Measurements from ENCODE around the gene ZNF726.
"Not testable (repeated sequence)": the region's sequence is repeated elsewhere in the genome, so short reads cannot be mapped to it uniquely, and the experiment has no call there.

Gene ZNF726

DNA sequence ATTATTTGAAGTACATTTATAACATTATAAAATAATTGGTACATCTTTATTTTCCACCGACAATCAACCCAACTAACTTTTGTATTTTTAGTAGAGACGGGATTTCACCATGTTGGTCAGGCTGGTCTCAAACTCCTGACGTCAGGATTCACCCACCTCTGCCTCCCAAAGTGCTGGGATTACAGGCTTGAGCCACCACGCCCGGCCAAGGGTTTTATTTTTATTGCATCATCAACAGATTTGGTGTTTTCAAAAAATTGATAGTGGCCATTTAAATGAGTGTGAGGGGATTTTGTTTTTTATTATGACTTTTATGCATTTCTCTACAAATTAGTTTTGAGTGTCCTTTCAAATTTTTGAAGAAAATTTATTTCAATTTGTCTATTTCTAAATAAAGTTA is 10.6 kb downstream of the ZNF726 start:
- Histone ChIP-seq H3K36me3 (ENCODE audit: insufficient read depth) (no peaks in the 10 kb centered on the region), H3K79me2 (ENCODE audit: insufficient read depth, low read depth) (no peaks in the 10 kb centered on the region), H3K4me2 (no peak overlapping the region), H3K27ac (no peak overlapping the region), H3K4me1 (ENCODE audit: low read depth, poor library complexity, severe bottlenecking) (no peaks in the 10 kb centered on the region), H2AFZ (ENCODE audit: low read depth) (no peak overlapping the region), H3K4me3 (IDR thresholded peaks at IDR 0.05; ENCODE audit: insufficient read depth, low read depth, low read length) (no peak overlapping the region), H3K27me3 (ENCODE audit: insufficient read depth, low read depth) (no peaks in the 10 kb centered on the region), H4K20me1 (ENCODE audit: insufficient read depth) (no peaks in the 10 kb centered on the region), H3K9ac (no peak overlapping the region)
- TF ChIP-seq, protein P1, sequence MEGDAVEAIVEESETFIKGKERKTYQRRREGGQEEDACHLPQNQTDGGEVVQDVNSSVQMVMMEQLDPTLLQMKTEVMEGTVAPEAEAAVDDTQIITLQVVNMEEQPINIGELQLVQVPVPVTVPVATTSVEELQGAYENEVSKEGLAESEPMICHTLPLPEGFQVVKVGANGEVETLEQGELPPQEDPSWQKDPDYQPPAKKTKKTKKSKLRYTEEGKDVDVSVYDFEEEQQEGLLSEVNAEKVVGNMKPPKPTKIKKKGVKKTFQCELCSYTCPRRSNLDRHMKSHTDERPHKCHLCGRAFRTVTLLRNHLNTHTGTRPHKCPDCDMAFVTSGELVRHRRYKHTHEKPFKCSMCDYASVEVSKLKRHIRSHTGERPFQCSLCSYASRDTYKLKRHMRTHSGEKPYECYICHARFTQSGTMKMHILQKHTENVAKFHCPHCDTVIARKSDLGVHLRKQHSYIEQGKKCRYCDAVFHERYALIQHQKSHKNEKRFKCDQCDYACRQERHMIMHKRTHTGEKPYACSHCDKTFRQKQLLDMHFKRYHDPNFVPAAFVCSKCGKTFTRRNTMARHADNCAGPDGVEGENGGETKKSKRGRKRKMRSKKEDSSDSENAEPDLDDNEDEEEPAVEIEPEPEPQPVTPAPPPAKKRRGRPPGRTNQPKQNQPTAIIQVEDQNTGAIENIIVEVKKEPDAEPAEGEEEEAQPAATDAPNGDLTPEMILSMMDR (conservative IDR thresholded peaks at IDR 0.05; ENCODE audit: low read depth, low read length) = no peak

DNA sequence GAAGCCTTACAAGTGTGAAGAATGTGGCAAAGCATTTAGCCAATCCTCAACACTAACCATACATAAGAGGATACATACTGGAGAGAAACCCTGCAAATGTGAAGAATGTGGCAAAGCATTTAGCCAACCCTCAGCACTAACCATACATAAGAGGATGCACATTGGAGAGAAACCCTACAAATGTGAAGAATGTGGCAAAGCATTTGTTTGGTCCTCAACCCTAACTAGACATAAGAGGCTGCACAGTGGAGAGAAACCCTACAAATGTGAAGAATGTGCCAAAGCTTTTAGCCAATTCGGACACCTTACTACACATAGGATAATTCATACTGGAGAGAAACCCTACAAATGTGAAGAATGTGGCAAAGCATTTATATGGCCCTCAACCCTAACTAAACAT is 18.2 kb downstream of the ZNF726 start:
- Histone ChIP-seq H3K9ac (no peak overlapping the region), H3K4me2 (no peak overlapping the region), H2AFZ (ENCODE audit: low read depth) (no peak overlapping the region), H3K4me1 (ENCODE audit: low read depth, poor library complexity, severe bottlenecking) (no peaks in the 10 kb centered on the region), H3K79me2 (ENCODE audit: insufficient read depth, low read depth) (no peaks in the 10 kb centered on the region), H3K27me3 (ENCODE audit: insufficient read depth, low read depth) (no peaks in the 10 kb centered on the region), H3K36me3 (ENCODE audit: insufficient read depth) (no peaks in the 10 kb centered on the region), H3K27ac (no peak overlapping the region), H3K4me3 (IDR thresholded peaks at IDR 0.05; ENCODE audit: insufficient read depth, low read depth, low read length) (no peak overlapping the region), H4K20me1 (ENCODE audit: insufficient read depth) (no peaks in the 10 kb centered on the region)
- TF ChIP-seq, protein P1 (conservative IDR thresholded peaks at IDR 0.05; ENCODE audit: low read depth, low read length) = no peak

DNA sequence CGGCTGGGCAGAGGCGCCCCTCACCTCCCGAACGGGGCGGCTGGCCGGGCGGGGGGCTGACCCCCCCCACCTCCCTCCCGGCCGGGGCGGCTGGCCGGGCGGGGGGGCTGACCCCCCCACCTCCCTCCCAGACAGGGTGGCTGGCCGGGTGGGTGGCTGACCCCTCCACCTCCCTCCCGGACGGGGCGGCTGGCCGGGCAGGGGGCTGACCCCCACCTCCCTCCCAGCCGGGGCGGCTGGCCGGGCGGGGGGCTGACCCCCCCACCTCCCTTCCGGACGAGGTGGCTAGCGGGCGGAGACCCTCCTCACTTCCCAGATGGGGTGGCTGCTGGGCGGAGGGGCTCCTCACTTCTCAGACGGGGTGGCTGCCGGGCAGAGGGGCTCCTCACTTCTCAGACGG is 22.3 kb downstream of the ZNF726 start:
- H2AFZ ChIP-seq (ENCODE audit: low read depth); H3K4me3 ChIP-seq (IDR thresholded peaks at IDR 0.05; ENCODE audit: insufficient read depth, low read depth, low read length); H3K79me2 ChIP-seq (ENCODE audit: insufficient read depth, low read depth); H3K27ac ChIP-seq; H3K4me1 ChIP-seq (ENCODE audit: low read depth, poor library complexity, severe bottlenecking); H4K20me1 ChIP-seq (ENCODE audit: insufficient read depth); H3K27me3 ChIP-seq (ENCODE audit: insufficient read depth, low read depth); H3K4me2 ChIP-seq; H3K9ac ChIP-seq; H3K36me3 ChIP-seq (ENCODE audit: insufficient read depth): not testable (repeated sequence)

DNA sequence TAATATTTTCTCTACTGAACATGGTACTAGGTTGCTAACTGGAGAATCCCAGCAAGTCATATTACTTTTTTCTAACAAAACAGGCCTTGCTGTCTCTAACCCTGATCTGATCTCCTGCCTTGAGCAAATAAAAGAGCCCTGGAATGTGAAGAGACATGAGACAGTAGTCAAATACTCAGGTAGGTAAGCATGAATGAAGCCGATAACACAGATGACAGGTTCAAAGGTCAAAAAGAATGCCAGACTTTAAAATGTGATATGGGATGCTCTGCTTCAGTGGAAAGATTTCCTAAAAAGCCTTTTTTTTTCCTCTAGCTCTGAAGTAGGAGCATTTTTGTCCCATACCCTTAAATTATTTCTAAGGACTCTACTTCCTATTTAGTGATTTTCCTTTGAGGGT is 28.7 kb downstream of the ZNF726 start:
- no peak overlapping the region for H2AFZ ChIP-seq (ENCODE audit: low read depth)
- no peaks in the 10 kb centered on the region for H4K20me1 ChIP-seq (ENCODE audit: insufficient read depth)
- peaks cover 5% of the 10 kb centered on the region for H3K4me1 ChIP-seq (ENCODE audit: low read depth, poor library complexity, severe bottlenecking)
- no peak overlapping the region for H3K4me3 ChIP-seq (IDR thresholded peaks at IDR 0.05; ENCODE audit: insufficient read depth, low read depth, low read length)
- H3K79me2 ChIP-seq (ENCODE audit: insufficient read depth, low read depth) = no peaks in the 10 kb centered on the region
- no peaks in the 10 kb centered on the region for H3K36me3 ChIP-seq (ENCODE audit: insufficient read depth)
- H3K27ac ChIP-seq = no peak overlapping the region
- H3K9ac ChIP-seq = no peak overlapping the region
- no peaks in the 10 kb centered on the region for H3K27me3 ChIP-seq (ENCODE audit: insufficient read depth, low read depth)
- TF ChIP-seq, protein P1 (conservative IDR thresholded peaks at IDR 0.05; ENCODE audit: low read depth, low read length) = no peak
- no peak overlapping the region for H3K4me2 ChIP-seq

DNA sequence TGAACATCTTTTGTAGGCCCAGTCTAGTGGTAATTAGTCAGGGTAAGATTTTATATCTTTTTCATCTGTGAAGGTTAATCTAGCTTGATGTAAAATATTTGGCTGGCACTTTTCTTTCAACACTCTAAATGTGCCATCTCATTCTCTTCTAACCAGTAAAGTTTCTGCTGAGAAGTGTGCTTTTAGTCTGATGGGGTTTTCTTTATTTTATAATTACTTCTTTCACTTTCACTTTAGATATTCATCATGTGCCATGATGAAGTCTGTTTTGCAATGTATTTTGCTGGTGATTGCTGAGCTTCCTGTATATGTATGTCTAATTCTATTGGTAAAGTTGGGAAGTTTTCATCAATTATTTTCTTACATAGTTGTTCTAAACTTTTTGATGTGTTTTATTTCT is 31.9 kb downstream of the ZNF726 start:
- Histone ChIP-seq H3K27me3 (ENCODE audit: insufficient read depth, low read depth) (no peaks in the 10 kb centered on the region), H3K79me2 (ENCODE audit: insufficient read depth, low read depth) (no peaks in the 10 kb centered on the region), H3K27ac (no peak overlapping the region), H3K4me3 (IDR thresholded peaks at IDR 0.05; ENCODE audit: insufficient read depth, low read depth, low read length) (no peak overlapping the region), H3K4me1 (ENCODE audit: low read depth, poor library complexity, severe bottlenecking) (peaks cover 5% of the 10 kb centered on the region), H3K36me3 (ENCODE audit: insufficient read depth) (no peaks in the 10 kb centered on the region), H3K9ac (no peak overlapping the region), H4K20me1 (ENCODE audit: insufficient read depth) (no peaks in the 10 kb centered on the region), H3K4me2 (no peak overlapping the region), H2AFZ (ENCODE audit: low read depth) (no peak overlapping the region)
- TF ChIP-seq, protein P1 (conservative IDR thresholded peaks at IDR 0.05; ENCODE audit: low read depth, low read length) = no peak
